ENCODE measurements around the gene SCGB1D4.

Gene SCGB1D4

DNA sequence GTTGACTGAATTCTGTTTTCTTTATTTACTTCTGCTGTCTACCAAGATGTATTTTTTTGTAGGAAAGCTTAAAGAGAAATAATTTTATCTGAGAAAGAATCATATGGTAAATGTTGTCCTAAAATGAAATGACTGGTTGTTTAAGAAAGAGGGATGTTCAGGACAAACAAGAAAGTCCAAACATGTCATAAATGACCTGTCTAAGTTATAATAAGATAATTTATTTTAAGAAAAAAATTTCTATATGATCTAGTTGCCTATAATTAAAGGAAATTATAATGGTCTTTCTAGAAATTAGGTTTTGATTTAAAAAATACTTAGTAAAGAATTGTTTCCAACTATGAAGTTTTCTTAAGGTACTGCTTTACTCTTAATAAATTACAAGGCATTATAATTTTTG, 18.4 kb downstream of the SCGB1D4 start:
- DNase-seq (ENCODE audit: low read depth in 1 of 2, low spot score in 1 of 2), result no peak

DNA sequence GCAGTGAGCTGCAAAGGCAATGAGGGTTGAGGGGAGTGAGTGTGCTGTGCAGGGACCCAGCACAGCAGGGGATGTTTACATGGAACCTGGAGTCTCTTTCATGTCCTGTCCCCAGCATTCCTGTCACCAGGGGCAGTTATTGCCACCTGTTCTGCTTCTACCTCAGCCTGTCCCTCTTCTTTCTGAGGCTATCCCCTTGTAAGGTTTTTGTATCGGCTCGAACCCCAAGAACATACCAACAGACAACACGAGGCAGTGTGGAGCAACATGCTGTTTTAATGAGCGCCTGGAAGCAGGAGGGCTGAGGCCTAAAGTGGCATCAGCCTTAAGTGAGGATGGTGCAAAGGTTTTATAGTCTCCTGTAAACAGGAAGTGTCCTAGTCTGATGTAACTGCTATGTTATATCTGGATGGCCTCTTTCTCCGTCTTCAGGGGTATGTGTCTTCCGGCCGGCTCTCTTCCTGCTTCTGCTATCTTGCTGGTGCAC, 25.0 kb downstream of the SCGB1D4 start:
- DNase-seq (ENCODE audit: low read depth in 1 of 2, low spot score in 1 of 2), result no peak

DNA sequence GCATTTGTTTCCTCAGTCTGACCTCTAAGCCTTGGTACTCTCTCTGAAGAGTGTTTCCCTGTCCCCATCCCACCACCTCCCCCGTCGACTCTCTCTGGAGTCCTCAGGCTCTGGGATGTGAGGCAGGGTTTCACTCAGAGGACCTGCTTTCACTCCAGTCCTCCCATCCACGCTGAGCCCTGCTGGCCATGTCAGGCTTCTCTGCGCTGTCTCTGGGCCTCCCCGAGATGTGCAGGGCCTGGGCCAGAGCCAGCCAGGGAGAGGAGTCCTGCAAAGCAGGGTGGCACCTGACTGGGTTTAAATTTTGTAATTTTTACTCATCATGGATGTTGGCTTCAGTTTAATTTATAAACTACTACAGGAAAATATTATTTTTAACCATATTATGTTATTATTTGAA, 25.6 kb downstream of the SCGB1D4 start:
- DNase-seq (ENCODE audit: low read depth in 1 of 2, low spot score in 1 of 2), result no peak

DNA sequence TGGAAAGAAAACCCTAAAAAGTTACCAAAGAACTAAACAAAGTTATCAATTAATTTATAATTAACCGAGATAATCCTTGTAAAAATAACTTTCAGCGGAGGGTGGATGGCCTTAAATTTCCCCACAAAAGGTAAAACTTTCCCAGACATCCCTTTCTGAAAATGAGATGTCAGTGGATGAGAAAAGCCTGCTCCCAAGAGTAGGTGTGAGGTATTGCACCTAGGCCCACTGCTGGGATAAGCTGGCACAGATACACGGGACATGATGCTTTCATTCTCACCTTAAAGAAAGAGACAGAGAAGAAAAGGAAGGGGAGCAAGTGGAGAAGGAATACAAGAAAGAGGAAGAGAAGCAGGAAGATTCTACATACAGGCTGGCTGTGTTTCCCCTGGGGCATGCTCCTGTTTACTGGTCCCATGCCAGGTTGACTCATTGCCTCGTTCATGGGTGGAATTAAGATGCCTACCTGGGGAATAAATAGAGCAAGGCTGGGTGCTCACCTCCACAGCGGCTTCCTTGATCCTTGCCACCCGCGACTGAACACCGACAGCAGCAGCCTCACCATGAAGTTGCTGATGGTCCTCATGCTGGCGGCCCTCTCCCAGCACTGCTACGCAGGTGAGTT, 29.1 kb downstream of the SCGB1D4 start, which contains the start of gene SCGB2A2:
Gene SCGB2A2, plus strand, starts transcription at position 505 of the 625 bp plus-strand sequence. Its CDS starts 59 bp downstream, at position 564.
- DNase-seq (ENCODE audit: low read depth in 1 of 2, low spot score in 1 of 2), result no peak

DNA sequence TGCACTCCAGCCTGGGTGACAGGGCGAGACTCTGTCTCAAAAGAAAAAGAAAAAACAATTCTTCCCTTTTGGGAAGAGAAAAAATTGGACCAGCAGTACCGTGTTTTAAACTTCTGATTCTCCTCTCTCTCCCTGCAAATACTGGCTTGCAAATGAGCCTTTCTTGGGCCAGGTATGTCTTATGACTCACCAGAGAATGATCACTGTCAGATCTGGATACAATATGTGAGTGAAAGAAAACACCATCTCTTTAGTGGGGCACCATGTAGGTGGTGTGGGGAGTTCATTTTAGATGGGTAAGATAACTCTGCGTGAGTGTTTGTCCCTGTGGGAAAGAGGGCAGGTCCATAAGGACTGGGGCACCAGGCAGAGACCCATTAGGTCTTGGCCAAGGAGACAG, 31.3 kb downstream of the SCGB1D4 start:
- DNase-seq (ENCODE audit: low read depth in 1 of 2, low spot score in 1 of 2), result no peak

DNA sequence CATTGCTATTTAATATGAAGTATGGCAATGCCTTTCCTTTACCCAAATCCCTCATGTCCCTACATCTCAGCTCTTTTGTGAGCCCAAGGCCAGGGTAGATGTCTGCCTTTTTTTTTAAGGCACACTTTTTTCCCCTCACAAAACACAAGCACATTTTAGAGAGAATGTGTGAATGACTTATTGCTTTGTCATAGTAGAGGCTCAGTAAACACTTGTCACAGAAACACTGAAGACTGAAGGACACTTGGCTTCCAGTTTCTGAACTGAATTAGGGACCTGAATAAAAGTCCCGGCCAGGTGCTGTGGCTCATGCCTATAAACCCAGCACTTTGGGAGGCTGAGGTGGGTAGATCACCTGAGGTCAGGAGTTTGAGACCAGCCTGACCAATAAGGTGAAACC, 31.8 kb downstream of the SCGB1D4 start:
- DNase-seq (ENCODE audit: low read depth in 1 of 2, low spot score in 1 of 2), result no peak

DNA sequence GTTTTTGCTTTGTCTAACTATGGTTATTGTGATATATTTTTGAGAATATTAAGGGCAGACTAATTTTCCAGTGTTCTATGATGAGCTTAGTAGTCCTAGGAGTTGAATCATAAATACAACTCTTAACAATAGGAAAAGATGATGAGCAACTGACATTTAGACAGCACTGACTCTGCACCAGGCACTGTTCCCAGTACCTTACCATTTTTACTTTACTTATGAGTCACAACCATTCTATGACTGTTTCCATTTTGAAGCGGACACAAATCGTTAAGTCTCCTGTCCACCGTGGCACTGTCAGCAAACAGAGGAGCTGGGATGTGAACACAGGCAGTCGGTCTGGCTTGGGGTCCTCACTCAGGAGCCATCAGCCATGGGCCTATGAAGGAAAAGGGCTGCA, 32.3 kb downstream of the SCGB1D4 start:
- no peak for DNase-seq (ENCODE audit: low read depth in 1 of 2, low spot score in 1 of 2)

DNA sequence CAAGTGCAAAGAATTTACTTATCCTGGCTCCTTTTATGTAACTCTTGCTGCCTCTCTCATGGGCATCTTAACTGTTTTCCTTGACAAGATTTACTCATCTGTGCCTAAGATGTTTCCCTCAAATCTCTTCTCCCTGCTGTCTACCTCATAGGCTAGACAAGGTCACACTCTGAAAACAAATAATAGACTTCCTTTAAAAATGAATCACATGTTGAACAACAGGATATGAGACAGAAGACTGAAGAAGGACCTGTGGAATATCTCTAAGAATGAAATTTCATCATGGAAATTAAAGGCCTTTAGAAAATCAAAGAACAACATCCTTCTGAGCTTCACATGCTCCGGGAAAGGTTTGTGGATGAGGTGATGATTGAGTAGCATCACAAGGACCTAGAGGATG, 34.9 kb downstream of the SCGB1D4 start:
- DNase-seq (ENCODE audit: low read depth in 1 of 2, low spot score in 1 of 2), result no peak

DNA sequence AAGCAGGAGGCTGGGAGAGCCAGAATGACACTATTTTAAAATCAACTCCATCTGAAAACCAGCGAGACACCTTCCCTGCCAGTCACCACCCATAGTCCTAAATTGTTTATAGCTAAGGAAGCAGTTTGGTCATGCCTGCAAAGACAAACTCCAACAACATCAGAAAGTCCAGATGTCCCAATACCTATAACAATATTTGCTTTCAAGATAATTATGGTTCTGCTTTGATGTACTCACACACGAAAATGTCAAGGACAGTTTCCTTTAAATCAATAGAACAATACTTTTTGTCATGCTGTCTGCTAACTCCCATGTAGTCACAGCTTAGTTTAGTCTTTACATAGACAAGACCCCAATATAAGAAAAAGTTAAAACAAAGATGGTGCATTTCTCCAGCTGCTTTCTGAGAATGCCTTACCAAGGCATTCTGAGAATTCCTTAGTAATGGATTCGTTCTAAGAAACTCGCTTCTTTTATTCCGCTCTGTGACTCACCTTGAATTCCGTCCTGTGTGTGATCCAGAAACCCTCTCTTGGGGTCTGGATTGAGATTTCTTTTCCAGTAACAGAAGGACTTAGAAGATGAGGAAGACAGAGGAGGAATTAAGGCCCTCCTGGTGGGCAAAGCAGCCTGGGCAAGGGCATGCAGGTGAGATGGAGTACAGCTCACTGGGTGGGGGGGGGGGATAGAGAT, 38.5 kb downstream of the SCGB1D4 start:
- no peak for DNase-seq (ENCODE audit: low read depth in 1 of 2, low spot score in 1 of 2)

DNA sequence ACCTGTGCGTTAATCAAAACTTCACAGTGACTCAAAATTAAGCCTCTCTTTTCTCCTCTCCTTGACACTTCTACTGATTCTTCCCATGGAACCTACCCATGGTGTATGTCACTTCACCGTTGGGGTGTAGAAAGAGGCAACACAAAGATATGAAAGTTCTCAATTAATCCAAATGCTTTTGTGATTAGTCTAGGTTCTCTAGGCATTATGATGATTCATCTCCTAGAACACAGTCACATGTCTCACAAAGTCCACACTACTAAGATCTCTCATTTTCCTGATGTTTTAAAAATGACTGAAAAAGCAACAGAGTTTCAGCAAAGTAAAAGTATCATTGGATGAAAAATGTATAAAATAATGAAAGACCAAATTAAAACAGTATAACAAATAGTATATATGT, 42.6 kb downstream of the SCGB1D4 start:
- DNase-seq (ENCODE audit: low read depth in 1 of 2, low spot score in 1 of 2), result no peak

DNA sequence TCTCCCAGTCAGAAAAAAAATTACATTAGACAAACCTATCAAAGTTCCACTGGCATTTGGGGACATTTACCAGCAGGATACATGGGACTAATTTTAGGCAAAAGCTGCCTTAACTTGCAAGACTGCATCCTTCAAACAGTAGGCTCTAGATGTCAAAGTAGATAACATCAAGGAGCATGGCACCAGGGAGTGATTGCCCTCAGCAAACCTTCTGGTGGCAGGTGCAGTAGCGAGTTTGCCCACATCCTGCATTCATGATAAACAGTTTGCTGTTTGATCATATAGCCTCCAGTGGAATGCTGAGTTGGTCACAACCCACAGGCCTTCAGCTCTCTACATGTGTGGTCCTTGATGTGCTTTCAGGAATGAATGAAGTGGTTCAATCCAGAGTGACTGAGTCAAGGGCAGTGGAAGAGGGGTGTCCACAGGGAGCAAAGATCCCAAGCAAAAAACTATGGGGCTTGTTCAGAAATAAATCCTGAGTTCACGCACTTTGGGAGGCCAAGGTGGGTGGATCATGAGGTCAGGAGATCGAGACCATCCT, 44.8 kb downstream of the SCGB1D4 start:
- DNase-seq (ENCODE audit: low read depth in 1 of 2, low spot score in 1 of 2), result no peak

DNA sequence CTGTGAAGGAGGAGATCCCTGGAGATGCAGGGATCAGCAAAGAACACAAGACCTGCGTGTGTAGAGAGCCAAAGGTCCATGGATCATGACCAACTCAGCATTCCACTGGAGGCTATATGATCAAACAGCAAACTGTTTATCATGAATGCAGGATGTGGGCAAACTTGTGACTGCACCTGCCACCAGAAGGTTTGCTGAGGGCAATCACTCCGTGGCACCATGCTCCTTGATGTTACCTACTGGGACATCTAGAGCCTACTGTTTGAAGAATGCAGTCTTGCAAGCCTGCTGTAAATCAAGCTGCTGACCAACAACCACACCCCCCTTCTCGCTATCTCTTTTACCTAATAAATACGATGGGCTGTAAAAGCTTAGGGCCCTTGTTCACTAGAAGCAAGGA, 47.2 kb downstream of the SCGB1D4 start:
- DNase-seq (ENCODE audit: low read depth in 1 of 2, low spot score in 1 of 2), result no peak
